ENCODE data around the gene CSNK1D.

- TF ChIP-seq POLR2A (IDR thresholded peaks at IDR 0.05) = no peak
- TF ChIP-seq CTCF (IDR thresholded peaks at IDR 0.05) = no peak
- no peak for TF ChIP-seq EP300 (IDR thresholded peaks at IDR 0.05)
These were observed 49.3 kb upstream of the CSNK1D start for GRCh38 chr17:82322526-82323453.

Data from stomach (tissue), 4 donors.